ENCODE measurements around the gene GPR62.
A peak's percentile ranks its signal among the peaks of the same experiment; 100 is the strongest.

Gene GPR62

GRCh38 chr3:51994530-51994929 is 39.3 kb downstream of the GPR62 start:
- no peak for DNase-seq (ENCODE audit: low read depth)

DNA sequence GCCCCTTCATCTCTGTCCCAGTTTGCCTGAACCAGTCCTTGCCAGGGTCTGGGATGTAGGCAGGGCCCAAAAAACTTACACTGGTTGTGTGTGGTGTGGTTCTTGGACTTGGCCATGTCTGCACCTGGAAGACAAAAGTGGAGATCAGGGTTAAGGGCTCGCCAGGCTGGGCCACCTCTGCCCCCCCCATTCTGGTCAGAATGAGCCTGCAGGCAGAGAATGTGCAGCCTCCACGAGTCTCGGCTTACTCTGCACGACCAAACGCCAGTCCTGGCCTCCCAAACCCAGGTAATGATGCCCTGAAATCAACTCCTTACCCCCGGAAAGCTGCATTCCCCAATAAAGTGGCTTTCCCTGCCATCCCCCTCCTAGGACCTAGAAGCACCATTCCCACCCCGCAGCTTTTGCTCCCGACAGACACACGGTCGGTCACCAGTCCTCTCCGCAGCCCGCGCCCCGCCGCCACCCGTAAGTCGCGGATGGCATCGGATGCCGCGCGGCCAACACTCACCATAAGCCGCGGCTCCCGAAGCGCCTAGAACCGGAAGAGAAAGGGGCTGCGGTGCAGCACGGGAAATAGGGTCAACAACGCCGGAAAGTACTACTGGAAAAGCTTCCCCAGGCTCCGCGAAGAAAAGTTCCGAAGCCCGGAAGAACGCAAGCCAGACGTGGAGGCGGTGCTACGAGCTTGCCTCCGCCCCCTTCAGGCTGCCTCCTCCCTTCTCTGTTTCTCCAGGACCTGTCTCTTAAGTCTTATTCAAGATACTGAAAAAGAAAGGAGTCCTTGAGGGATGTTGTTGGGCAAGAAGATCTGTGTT is 40.4 kb downstream of the GPR62 start, which contains the start of gene RPL29:
Gene RPL29, minus strand, starts transcription at position 550 of the 818 bp plus-strand sequence. Its CDS starts 434 bp downstream, at position 116.
- peak; percentile 79 for DNase-seq (ENCODE audit: low read depth)

DNA sequence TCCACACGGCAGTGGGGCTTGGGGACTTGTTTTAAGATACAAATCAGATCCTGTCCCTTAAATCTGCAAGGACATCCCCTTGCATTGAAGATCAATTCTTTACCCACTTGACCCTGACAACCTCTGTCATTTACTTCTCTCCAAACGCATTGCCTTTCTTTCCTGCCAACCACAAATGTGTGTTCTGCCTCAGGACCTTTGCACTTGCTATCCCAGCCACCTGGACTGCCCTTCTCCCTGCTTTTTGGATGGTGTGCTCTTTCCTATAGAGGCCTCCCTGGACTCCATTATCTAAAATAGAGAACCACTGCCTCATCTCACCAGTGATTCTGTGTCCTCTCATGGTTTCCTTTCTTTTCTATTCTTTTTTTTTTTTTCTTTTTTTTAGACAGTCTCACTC is 42.0 kb downstream of the GPR62 start:
- DNase-seq (ENCODE audit: low read depth), result no peak

DNA sequence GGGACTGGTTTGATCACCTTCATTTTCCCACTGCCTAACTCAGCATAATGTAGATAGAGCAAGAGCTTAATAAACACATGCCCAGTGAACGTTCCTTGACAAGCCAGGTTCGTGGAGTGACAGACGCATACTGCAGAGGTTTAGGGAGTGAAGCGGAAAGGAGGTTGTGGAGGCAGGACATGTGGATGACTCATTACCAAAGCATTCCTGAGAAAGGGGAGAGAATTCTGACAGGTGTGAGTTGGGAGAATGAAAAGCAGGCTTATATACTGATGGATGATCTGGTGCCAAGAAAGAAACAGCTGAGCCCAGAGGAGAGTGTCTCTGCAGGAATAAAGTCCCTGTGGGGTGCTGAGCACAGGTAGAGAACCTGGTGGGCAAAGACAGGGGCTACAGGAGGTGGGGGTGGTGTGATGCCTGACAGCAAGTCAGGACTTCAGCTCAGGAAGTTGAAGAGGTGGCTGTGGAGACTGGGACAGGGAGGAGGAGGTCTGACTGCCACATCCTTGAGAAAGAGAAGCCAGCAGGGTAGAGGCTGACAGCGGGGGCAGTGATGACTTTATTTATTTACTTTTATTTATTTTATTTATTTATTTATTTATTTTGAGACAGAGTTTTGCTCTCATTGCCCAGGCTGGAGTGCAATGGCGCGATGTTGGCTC is 42.9 kb downstream of the GPR62 start:
- no peak for DNase-seq (ENCODE audit: low read depth)

GRCh38 chr3:51998774-51999173 is 43.6 kb downstream of the GPR62 start:
- no peak for DNase-seq (ENCODE audit: low read depth)

- no peak for DNase-seq (ENCODE audit: low read depth)
These were observed 44.7 kb downstream of the GPR62 start for GRCh38 chr3:51999846-52000245.

GRCh38 chr3:52001443-52001974 is 46.3 kb downstream of the GPR62 start:
- DNase-seq (ENCODE audit: low read depth), result peak; percentile 72

DNA sequence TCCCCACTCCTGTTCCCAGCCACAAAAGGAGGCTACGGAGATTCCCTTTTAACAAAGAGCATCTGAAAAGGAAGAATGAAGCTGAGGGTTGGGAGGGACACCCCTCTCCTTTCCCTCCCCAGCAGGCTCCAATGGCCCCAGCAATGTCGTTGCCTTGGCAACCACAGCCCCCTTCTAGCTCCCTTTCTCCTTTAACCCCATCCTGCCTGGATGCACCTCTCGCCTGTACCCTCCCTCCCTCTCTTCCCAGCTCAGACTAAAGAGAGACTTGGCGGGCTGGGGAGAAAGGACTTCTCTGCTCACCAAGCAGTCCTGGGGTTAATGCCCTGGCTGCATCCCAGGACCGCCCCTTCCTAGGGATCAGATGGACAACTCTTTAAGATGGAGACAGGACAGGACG is 47.6 kb downstream of the GPR62 start:
- no peak for DNase-seq (ENCODE audit: low read depth)

GRCh38 chr3:52004163-52004787 is 49.1 kb downstream of the GPR62 start:
- DNase-seq (ENCODE audit: low read depth), result no peak

GRCh38 chr3:52004906-52005395 is 49.8 kb downstream of the GPR62 start:
- DNase-seq (ENCODE audit: low read depth), result no peak

DNA sequence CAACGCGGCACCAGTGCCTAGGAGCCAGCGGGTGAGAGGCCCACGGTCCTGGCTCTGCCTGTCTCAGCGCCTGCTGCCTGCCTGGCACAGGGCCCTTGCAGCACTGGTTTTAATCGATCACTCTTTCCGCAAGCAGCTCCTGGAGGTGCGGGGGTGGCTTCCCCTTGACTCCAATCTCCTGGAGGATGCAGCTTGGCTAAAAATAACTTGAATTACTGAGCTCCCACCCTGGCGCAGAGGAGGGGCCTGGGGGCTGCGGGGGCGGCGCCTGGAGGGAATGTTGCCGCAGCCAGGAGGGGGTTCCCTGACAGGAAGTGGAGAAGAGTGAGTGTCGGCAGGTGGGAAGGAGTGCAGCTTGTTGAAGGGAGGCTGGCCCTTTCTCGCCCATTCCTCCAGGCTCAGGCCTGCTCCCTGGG is 50.4 kb downstream of the GPR62 start:
- DNase-seq (ENCODE audit: low read depth), result no peak

- DNase-seq (ENCODE audit: low read depth), result no peak
These were observed 51.0 kb downstream of the GPR62 start for GRCh38 chr3:52006017-52006819.

DNA sequence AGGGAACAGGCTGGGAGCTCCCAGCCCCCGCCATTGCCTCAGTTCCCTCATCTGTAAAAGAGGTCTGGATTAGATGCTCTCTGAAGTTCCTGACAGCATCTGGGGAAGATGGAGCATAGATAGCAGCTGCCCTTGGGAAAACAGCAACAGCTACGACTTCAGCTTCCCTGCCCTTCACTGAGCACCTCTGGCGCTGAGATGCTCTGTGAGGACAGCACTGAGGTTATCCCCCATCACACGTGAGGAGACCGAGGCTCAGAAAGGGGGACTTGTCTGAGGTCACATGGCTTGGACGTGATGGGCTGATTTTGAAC is 51.6 kb downstream of the GPR62 start:
- no peak for DNase-seq (ENCODE audit: low read depth)
